ENCODE measurements around the gene RNF166. TPM values are rescaled to one million over a fixed set of nuclear protein-coding genes. Genes with fewer than 3 reads are reported as not detected.

The RNF166 gene
- total and polyA plus RNA-seq, 2 of the 13 experiments (the other 11 are each of a cell fraction or from before 2014, with no cell fraction given), result 21.4 to 23.0 TPM

DNA sequence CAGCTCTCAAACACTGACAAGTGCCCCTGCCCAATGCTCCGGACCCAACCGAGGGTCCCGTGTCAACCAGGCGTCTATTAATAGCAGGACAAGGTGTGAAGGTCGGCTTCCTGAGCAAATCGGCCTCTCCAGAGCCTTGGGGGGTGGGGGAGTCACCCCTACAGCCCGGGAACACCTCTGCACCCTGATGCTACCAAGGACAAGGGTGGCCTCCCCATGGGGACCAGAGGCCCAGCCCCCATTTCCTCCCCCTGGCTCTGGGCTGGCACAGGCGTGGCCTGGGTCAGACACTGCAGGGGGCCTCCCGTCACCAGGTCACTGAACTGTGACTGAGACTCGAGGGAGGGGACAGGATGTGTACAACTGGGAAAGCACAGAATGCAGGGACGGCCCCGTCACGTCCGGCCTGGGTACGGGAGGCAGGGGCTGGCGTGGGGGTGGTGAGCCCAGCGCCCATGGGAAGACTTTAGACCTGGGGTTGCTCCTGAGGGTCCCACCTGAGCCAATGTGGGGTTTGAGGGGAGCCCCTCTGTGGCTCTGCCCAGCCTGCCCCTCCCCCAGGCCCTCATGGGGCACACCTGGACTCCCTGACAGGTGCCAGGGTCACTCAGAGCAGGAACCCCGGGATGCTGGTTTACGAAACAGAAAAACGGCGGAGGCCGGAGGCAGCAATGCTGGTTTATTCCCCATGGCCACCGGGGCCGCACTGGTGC is 54.8 kb downstream of the RNF166 start (continued):
- TF ChIP-seq, protein P1, sequence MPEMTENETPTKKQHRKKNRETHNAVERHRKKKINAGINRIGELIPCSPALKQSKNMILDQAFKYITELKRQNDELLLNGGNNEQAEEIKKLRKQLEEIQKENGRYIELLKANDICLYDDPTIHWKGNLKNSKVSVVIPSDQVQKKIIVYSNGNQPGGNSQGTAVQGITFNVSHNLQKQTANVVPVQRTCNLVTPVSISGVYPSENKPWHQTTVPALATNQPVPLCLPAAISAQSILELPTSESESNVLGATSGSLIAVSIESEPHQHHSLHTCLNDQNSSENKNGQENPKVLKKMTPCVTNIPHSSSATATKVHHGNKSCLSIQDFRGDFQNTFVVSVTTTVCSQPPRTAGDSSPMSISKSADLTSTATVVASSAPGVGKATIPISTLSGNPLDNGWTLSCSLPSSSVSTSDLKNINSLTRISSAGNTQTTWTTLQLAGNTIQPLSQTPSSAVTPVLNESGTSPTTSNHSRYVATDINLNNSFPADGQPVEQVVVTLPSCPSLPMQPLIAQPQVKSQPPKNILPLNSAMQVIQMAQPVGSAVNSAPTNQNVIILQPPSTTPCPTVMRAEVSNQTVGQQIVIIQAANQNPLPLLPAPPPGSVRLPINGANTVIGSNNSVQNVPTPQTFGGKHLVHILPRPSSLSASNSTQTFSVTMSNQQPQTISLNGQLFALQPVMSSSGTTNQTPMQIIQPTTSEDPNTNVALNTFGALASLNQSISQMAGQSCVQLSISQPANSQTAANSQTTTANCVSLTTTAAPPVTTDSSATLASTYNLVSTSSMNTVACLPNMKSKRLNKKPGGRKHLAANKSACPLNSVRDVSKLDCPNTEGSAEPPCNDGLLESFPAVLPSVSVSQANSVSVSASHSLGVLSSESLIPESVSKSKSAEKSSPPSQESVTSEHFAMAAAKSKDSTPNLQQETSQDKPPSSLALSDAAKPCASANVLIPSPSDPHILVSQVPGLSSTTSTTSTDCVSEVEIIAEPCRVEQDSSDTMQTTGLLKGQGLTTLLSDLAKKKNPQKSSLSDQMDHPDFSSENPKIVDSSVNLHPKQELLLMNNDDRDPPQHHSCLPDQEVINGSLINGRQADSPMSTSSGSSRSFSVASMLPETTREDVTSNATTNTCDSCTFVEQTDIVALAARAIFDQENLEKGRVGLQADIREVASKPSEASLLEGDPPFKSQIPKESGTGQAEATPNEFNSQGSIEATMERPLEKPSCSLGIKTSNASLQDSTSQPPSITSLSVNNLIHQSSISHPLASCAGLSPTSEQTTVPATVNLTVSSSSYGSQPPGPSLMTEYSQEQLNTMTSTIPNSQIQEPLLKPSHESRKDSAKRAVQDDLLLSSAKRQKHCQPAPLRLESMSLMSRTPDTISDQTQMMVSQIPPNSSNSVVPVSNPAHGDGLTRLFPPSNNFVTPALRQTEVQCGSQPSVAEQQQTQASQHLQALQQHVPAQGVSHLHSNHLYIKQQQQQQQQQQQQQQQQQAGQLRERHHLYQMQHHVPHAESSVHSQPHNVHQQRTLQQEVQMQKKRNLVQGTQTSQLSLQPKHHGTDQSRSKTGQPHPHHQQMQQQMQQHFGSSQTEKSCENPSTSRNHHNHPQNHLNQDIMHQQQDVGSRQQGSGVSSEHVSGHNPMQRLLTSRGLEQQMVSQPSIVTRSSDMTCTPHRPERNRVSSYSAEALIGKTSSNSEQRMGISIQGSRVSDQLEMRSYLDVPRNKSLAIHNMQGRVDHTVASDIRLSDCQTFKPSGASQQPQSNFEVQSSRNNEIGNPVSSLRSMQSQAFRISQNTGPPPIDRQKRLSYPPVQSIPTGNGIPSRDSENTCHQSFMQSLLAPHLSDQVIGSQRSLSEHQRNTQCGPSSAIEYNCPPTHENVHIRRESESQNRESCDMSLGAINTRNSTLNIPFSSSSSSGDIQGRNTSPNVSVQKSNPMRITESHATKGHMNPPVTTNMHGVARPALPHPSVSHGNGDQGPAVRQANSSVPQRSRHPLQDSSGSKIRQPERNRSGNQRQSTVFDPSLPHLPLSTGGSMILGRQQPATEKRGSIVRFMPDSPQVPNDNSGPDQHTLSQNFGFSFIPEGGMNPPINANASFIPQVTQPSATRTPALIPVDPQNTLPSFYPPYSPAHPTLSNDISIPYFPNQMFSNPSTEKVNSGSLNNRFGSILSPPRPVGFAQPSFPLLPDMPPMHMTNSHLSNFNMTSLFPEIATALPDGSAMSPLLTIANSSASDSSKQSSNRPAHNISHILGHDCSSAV (CRISPR knock-in tag; IDR thresholded peaks at IDR 0.05; ENCODE audit: borderline replicate concordance), result no peak
- no peak; the same call in 1 of the 2 replicates for TF ChIP-seq ZNF672 (CRISPR knock-in tag; IDR thresholded peaks at IDR 0.05)
- peak; percentile 92 for TF ChIP-seq KAT8 (CRISPR knock-in tag; IDR thresholded peaks at IDR 0.05)
- TF ChIP-seq THAP11 (CRISPR knock-in tag; IDR thresholded peaks at IDR 0.05), result peak; percentile 90
- peak; percentile 90 for TF ChIP-seq ZFP36L1 (CRISPR knock-in tag; IDR thresholded peaks at IDR 0.05)
- no peak for TF ChIP-seq PHF8 (CRISPR knock-in tag; IDR thresholded peaks at IDR 0.05)
- no peak for TF ChIP-seq MAFG (CRISPR knock-in tag; IDR thresholded peaks at IDR 0.05)
- TF ChIP-seq KLF16 (CRISPR knock-in tag; IDR thresholded peaks at IDR 0.05), result peak in 1 of 2 experiments; percentile 91; a peak in 2 of 4 replicates
- TF ChIP-seq ZNF781 (CRISPR knock-in tag; IDR thresholded peaks at IDR 0.05; ENCODE audit: borderline replicate concordance, not compliant biosample characterization), result peak; percentile 30
- peak; percentile 87; the same call in 1 of the 2 replicates for TF ChIP-seq MIER3 (CRISPR knock-in tag; IDR thresholded peaks at IDR 0.05; ENCODE audit: borderline replicate concordance)
- TF ChIP-seq MEF2D (CRISPR knock-in tag; IDR thresholded peaks at IDR 0.05), result peak; percentile 97
- peak; percentile 94 for TF ChIP-seq ZNF124 (CRISPR knock-in tag; IDR thresholded peaks at IDR 0.05)
- no peak for TF ChIP-seq ZNF337 (CRISPR knock-in tag; IDR thresholded peaks at IDR 0.05; ENCODE audit: borderline replicate concordance, low read depth)
- TF ChIP-seq ZNF543 (CRISPR knock-in tag; IDR thresholded peaks at IDR 0.05), result peak; percentile 66
- TF ChIP-seq CHD4 (IDR thresholded peaks at IDR 0.05; ENCODE audit: borderline replicate concordance, low read length), result peak; percentile 61; the same call in 1 of the 2 replicates
- TF ChIP-seq ZNF709 (CRISPR knock-in tag; IDR thresholded peaks at IDR 0.05), result no peak; the same call in 1 of the 2 replicates
- TF ChIP-seq ZNF350 (CRISPR knock-in tag; IDR thresholded peaks at IDR 0.05; ENCODE audit: borderline replicate concordance, low read depth), result peak; percentile 87; the same call in 1 of the 2 replicates
- TF ChIP-seq, protein P2, sequence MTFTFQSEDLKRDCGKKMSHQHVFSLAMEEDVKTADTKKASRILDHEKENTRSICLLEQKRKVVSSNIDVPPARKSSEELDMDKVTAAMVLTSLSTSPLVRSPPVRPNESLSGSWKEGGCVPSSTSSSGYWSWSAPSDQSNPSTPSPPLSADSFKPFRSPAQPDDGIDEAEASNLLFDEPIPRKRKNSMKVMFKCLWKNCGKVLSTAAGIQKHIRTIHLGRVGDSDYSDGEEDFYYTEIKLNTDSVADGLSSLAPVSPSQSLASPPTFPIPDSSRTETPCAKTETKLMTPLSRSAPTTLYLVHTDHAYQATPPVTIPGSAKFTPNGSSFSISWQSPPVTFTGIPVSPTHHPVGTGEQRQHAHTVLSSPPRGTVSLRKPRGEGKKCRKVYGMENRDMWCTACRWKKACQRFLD (CRISPR knock-in tag; IDR thresholded peaks at IDR 0.05; ENCODE audit: borderline replicate concordance), result no peak
- TF ChIP-seq MTA1 (CRISPR knock-in tag; IDR thresholded peaks at IDR 0.05; ENCODE audit: borderline replicate concordance), result peak; percentile 73
